Liver (tissue), 10 donors: ENCODE measurements around the gene CLCN5. TPM values are rescaled to one million over a fixed set of nuclear protein-coding genes. Genes with fewer than 3 reads are reported as not detected.

Experiments used
- DNase-seq: peaks from one replicate; pipeline ENCODE4 v3.0.0-alpha.2; 2017; ENCODE audit warnings: low spot score
- H3K27ac ChIP-seq, 2 donors: one replicate each; pipeline ENCODE4 v1.7.0; 2013; ENCODE audit warnings: inconsistent platforms in 2 of 2, low read length in 2 of 2, control low read depth in 1 of 2, low read depth in 1 of 2, mild to moderate bottlenecking in 1 of 2
- H3K27me3 ChIP-seq, 4 donors: one replicate each; pipeline versions ENCODE4 v1.6.1 to v1.7.0; 2013; ENCODE audit warnings: low read length in 3 of 4, inconsistent platforms in 1 of 4, mild to moderate bottlenecking in 1 of 4, moderate library complexity in 1 of 4; ENCODE audit not compliant: control insufficient read depth in 4 of 4, insufficient read depth in 4 of 4
- H3K36me3 ChIP-seq, 4 donors: one replicate each; pipeline versions ENCODE4 v1.6.1 to v1.7.0; 2013; ENCODE audit warnings: low read length in 3 of 4, mild to moderate bottlenecking in 3 of 4, low read depth in 1 of 4, moderate library complexity in 1 of 4; ENCODE audit not compliant: control insufficient read depth in 4 of 4, insufficient read depth in 3 of 4
- H3K4me1 ChIP-seq, 4 donors: one replicate each; pipeline versions ENCODE4 v1.6.1 to v1.7.0; 2013; ENCODE audit warnings: low read length in 3 of 4, mild to moderate bottlenecking in 3 of 4, moderate library complexity in 1 of 4; ENCODE audit not compliant: control insufficient read depth in 4 of 4, insufficient read depth in 4 of 4
- H3K4me3 ChIP-seq, 3 donors: one replicate each; pipeline versions ENCODE4 v1.6.1 to v1.7.0; 2013; ENCODE audit warnings: low read length in 3 of 3, control low read depth in 1 of 3, low read depth in 1 of 3, mild to moderate bottlenecking in 1 of 3
- H3K9ac ChIP-seq, 2 donors: one replicate each; pipeline ENCODE4 v1.7.0; 2013; ENCODE audit warnings: low read length in 2 of 2, mild to moderate bottlenecking in 2 of 2, moderate library complexity in 2 of 2, control low read depth in 1 of 2, low read depth in 1 of 2
- H3K9me3 ChIP-seq, 4 donors: one replicate each; pipeline versions ENCODE4 v1.6.1 to v1.7.0; 2013; ENCODE audit warnings: low read length in 3 of 4; ENCODE audit not compliant: control insufficient read depth in 4 of 4
- EGR1 ChIP-seq, 2 donors: IDR thresholded peaks; 2 replicates each; pipeline ENCODE4 v1.6.1; 2016 to 2018; ENCODE audit warnings: antibody characterized with exemption in 2 of 2, low read depth in 2 of 2
- HNF4A ChIP-seq, 2 donors: conservative IDR thresholded peaks; 2 replicates each; pipeline ENCODE4 v1.6.1; 2016; ENCODE audit warnings: antibody characterized with exemption in 2 of 2, mild to moderate bottlenecking in 2 of 2
- JUND ChIP-seq, 2 donors: IDR thresholded peaks; 2 replicates each; pipeline ENCODE4 v1.6.1; 2016; ENCODE audit warnings: antibody characterized with exemption in 2 of 2
- NR2F2 ChIP-seq: IDR thresholded peaks from 2 replicates; pipeline ENCODE4 v1.6.1; 2016; ENCODE audit warnings: antibody characterized with exemption
- SP1 ChIP-seq: IDR thresholded peaks from 2 replicates; pipeline ENCODE4 v1.6.1; 2018; ENCODE audit warnings: antibody characterized with exemption, mild to moderate bottlenecking
- TAF1 ChIP-seq: conservative IDR thresholded peaks from 2 replicates; pipeline ENCODE4 v1.6.1; 2016; ENCODE audit warnings: antibody characterized with exemption, mild to moderate bottlenecking
- WGBS: extraction: QIAGEN DNeasy Blood & Tissue Kit; methylation state at CpG from one replicate; pipeline ENCODE4 v1.1.7; 2013; 5-methylcytosine and 5-hydroxymethylcytosine counted together
- polyA plus RNA-seq, 2 donors: library from polyadenylated mRNA; stranded (reverse) in 1 of 2; unstranded in 1 of 2; fragments of 200-250 nt in 1 of 2; fragments of >200 nt in 1 of 2; fragmentation: Nextera tagmentation in 1 of 2; extraction: Ambion mirVana in 1 of 2; gene quantifications; one replicate each; pipeline versions ENCODE4 v1.2.1 to v1.2.3, GENCODE V29; 2013 to 2015
- small RNA-seq: library from RNA; depleted of rRNA; stranded (forward); fragments of <200 nt; gene quantifications from one replicate; pipeline ENCODE3, GENCODE V24; 2014
- total RNA-seq, 2 donors: library from RNA; depleted of rRNA; stranded (reverse); fragments of >200 nt; gene quantifications; one replicate each; pipeline ENCODE4 v1.2.3, GENCODE V29; 2014
- TF ChIP-seq, protein P1 (sequence below): IDR thresholded peaks from 2 replicates; pipeline ENCODE4 v1.6.1; 2016; ENCODE audit warnings: antibody characterized with exemption
- donor health status: healthy.
- donor health status: healthy.
- donor health status: healthy.
- donor health status: healthy.
- donor health status: healthy.

The CLCN5 gene
- total and polyA plus RNA-seq, 4 donors: 5.6 to 56.1 (median 14.6) TPM

DNA sequence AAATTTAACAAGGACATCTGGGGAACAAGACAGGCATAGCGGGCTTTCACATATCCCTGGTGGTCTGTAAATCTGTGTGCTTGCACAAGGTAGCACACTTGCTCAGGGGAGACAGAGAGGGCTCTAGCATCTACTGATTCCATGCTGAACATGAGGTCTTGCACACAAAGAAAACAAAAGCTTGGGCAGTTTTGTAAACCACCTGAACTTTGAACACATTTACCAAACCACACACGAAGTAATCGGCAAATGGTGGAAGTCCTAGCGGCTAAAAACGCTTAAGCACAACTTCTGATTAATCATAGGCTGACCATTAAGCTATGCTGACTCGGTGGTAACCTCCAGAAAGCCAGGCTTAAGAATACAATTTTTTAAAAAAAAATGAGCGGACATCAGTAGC, 225.6 kb downstream of the CLCN5 start:
- 55% methylated on average over 7 of the region's 7 CpGs for WGBS
- no peak for DNase-seq
- Histone ChIP-seq H3K9ac (no peak overlapping the region), H3K36me3 (no peaks in the 10 kb centered on the region), H3K27ac (no peak overlapping the region), H3K27me3 (no peaks in the 10 kb centered on the region), H3K9me3 (no peaks in the 10 kb centered on the region), H3K4me1 (no peaks in the 10 kb centered on the region), H3K4me3 (no peak overlapping the region)
- no peak for TF ChIP-seq TAF1
- no peak for TF ChIP-seq JUND (IDR thresholded peaks at IDR 0.05)
- TF ChIP-seq, protein P1, sequence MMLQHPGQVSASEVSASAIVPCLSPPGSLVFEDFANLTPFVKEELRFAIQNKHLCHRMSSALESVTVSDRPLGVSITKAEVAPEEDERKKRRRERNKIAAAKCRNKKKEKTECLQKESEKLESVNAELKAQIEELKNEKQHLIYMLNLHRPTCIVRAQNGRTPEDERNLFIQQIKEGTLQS: no peak
- TF ChIP-seq EGR1 (IDR thresholded peaks at IDR 0.05; ENCODE audit: low read depth in 2 of 2): no peak
- peak in 1 of 2 donors; percentile 48 for TF ChIP-seq HNF4A (conservative IDR thresholded peaks at IDR 0.05)
- no peak for TF ChIP-seq NR2F2
- peak; percentile 54 for TF ChIP-seq SP1

Small RNA genes lying within 50 kb of the gene (small RNA-seq; reads per million reads assigned to genes)
- gene MIR188 (0.73 reads per million, percentile 70 among the genes with 10 or more reads in this experiment), gene MIR362 (4.4 reads per million, percentile 92 among the genes with 10 or more reads in this experiment), gene MIR500A (33.4 reads per million, percentile 96 among the genes with 10 or more reads in this experiment), gene MIR500B (0.29 reads per million, percentile 25 among the genes with 10 or more reads in this experiment), gene MIR501 (27.4 reads per million, percentile 96 among the genes with 10 or more reads in this experiment), gene MIR502 (1.5 reads per million, percentile 84 among the genes with 10 or more reads in this experiment), gene MIR532 (84.3 reads per million, percentile 97 among the genes with 10 or more reads in this experiment), gene MIR660 (36.0 reads per million, percentile 97 among the genes with 10 or more reads in this experiment), gene RNU6-421P (not detected)

Other genes starting within 250 kb of the CLCN5 start
- not detected for gene PAGE1, start 226.6 kb upstream of the CLCN5 start, total RNA-seq
- not detected for gene PAGE1, start 226.6 kb upstream of the CLCN5 start, polyA plus RNA-seq
- not detected for gene PAGE4, start 93.3 kb upstream of the CLCN5 start, total RNA-seq
- not detected for gene PAGE4, start 93.3 kb upstream of the CLCN5 start, polyA plus RNA-seq
- 1 to 10 TPM; 1.4 to 4.7 TPM for gene USP27X, start 43.1 kb upstream of the CLCN5 start, total RNA-seq
- gene USP27X, start 43.1 kb upstream of the CLCN5 start, polyA plus RNA-seq: under 1 TPM; 0.26 to 0.93 TPM